Neural progenitor cell (in vitro differentiated cells): ENCODE measurements around the gene C1orf210. TPM values are rescaled to one million over a fixed set of nuclear protein-coding genes. Genes with fewer than 3 reads are reported as not detected.

ENCODE experiments used
- DNase-seq: peaks from one replicate; pipeline ENCODE4 v3.0.0-alpha.2; 2016; ENCODE audit warnings: low spot score
- H2AFZ ChIP-seq: fragments of 200-600 bp; sonication (generic); replicated peaks from 2 replicates; pipeline ENCODE4 v1.6.1; 2016; ENCODE audit warnings: antibody characterized with exemption
- H3F3A ChIP-seq: fragments of 200-600 bp; sonication (generic); 2 replicates; pipeline ENCODE4 v1.6.1; 2016; ENCODE audit warnings: antibody characterized with exemption, low read depth
- H3K27ac ChIP-seq: fragments of 200-600 bp; sonication (generic); 2 replicates; pipeline ENCODE4 v1.5.1; 2016; ENCODE audit warnings: mild to moderate bottlenecking
- H3K27me3 ChIP-seq: fragments of 200-600 bp; sonication (generic); 2 replicates; pipeline ENCODE4 v1.6.1; 2016; ENCODE audit warnings: mild to moderate bottlenecking, moderate library complexity
- H3K36me3 ChIP-seq: fragments of 200-600 bp; sonication (generic); 2 replicates; pipeline ENCODE4 v1.5.1; 2016
- H3K4me1 ChIP-seq: fragments of 200-600 bp; sonication (generic); 2 replicates; pipeline ENCODE4 v1.6.1; 2016; ENCODE audit warnings: mixed run types
- H3K4me2 ChIP-seq: fragments of 200-600 bp; sonication (generic); 2 replicates; pipeline ENCODE4 v1.6.1; 2016
- H3K4me3 ChIP-seq: fragments of 200-600 bp; sonication (generic); 2 replicates; pipeline ENCODE4 v1.5.1; 2016
- H3K79me2 ChIP-seq: fragments of 200-600 bp; sonication (generic); 2 replicates; pipeline ENCODE4 v1.6.1; 2016; ENCODE audit warnings: low read depth
- H3K9ac ChIP-seq: fragments of 200-600 bp; sonication (generic); 2 replicates; pipeline ENCODE4 v1.6.1; 2016
- H3K9me3 ChIP-seq: fragments of 200-600 bp; sonication (generic); 2 replicates; pipeline ENCODE4 v1.5.1; 2016; ENCODE audit warnings: low read depth
- H4K20me1 ChIP-seq: fragments of 200-600 bp; sonication (generic); 2 replicates; pipeline ENCODE4 v1.6.1; 2016; ENCODE audit warnings: low read depth
- H3K27ac Mint-ChIP-seq: 3 replicates; pipeline ENCODE4 v1.8.0; 2021; ENCODE audit warnings: mixed read lengths
- H3K27me3 Mint-ChIP-seq: 2 replicates; pipeline ENCODE4 v1.8.0; 2022; ENCODE audit warnings: low read depth, mild to moderate bottlenecking, inconsistent platforms, moderate library complexity, mixed read lengths; ENCODE audit not compliant: insufficient read depth
- H3K36me3 Mint-ChIP-seq: 3 replicates; pipeline ENCODE4 v1.8.0; 2021; ENCODE audit warnings: mixed read lengths
- H3K4me1 Mint-ChIP-seq: 3 replicates; pipeline ENCODE4 v1.8.0; 2021; ENCODE audit warnings: mixed read lengths
- H3K4me3 Mint-ChIP-seq: 3 replicates; pipeline ENCODE4 v1.8.0; 2021; ENCODE audit warnings: mild to moderate bottlenecking, moderate library complexity, mixed read lengths
- H3K9me3 Mint-ChIP-seq: 3 replicates; pipeline ENCODE4 v1.8.0; 2020; ENCODE audit warnings: mixed read lengths
- CTCF ChIP-seq: fragments of 200-600 bp; sonication (generic); IDR thresholded peaks from 2 replicates; pipeline ENCODE4 v1.5.1; 2017; ENCODE audit warnings: antibody characterized with exemption, mild to moderate bottlenecking
- EZH2 ChIP-seq: fragments of 200-600 bp; sonication (generic); IDR thresholded peaks from 2 replicates; pipeline ENCODE4 v1.6.1; 2017; ENCODE audit warnings: antibody characterized with exemption, mild to moderate bottlenecking, moderate library complexity
- EZH2phosphoT487 ChIP-seq: fragments of 200-600 bp; sonication (generic); IDR thresholded peaks from 2 replicates; pipeline ENCODE4 v1.6.1; 2017; ENCODE audit warnings: antibody characterized with exemption
- total RNA-seq: library from RNA; depleted of rRNA; stranded (reverse); fragments of >200 nt; gene quantifications from 2 replicates; pipeline ENCODE4 v1.2.3, GENCODE V29; 2015; ENCODE audit warnings: low replicate concordance

The C1orf210 gene
- total RNA-seq, 1 donor from 2014 or later = not detected

- DNase-seq = no peak
- Histone ChIP-seq H3K9me3 (no peaks in the 10 kb centered on the region), H3K4me2 (no peak overlapping the region), H3K79me2 (no peaks in the 10 kb centered on the region), H4K20me1 (no peaks in the 10 kb centered on the region), H3K9ac (no peak overlapping the region), H3K36me3 (no peaks in the 10 kb centered on the region), H3K27me3 (no peaks in the 10 kb centered on the region), H2AFZ (peak overlapping the region; percentile 63), H3K27ac (no peak overlapping the region), H3K4me1 (no peaks in the 10 kb centered on the region), H3F3A (no peaks in the 10 kb centered on the region), H3K4me3 (no peak overlapping the region)
- Mint-ChIP-seq H3K9me3 (peaks cover 24% of the 10 kb centered on the region), H3K4me3 (no peak overlapping the region), H3K4me1 (peaks cover 4% of the 10 kb centered on the region), H3K36me3 (no peaks in the 10 kb centered on the region), H3K27me3 (peaks cover 5% of the 10 kb centered on the region), H3K27ac (no peak overlapping the region)
- TF ChIP-seq EZH2phosphoT487 (no peak), CTCF (no peak), EZH2 (no peak)
These were observed 44.8 kb upstream of the C1orf210 start for GRCh38 chr1:43329995-43330751.

- H3K9me3 Mint-ChIP-seq = peaks cover 29% of the 10 kb centered on the region
- Histone ChIP-seq H3K36me3 (no peaks in the 10 kb centered on the region), H3K79me2 (no peaks in the 10 kb centered on the region), H3K27me3 (no peaks in the 10 kb centered on the region), H3K9me3 (no peaks in the 10 kb centered on the region), H3K27ac (no peak overlapping the region), H3K4me3 (no peak overlapping the region), H2AFZ (no peak overlapping the region), H3K4me2 (no peak overlapping the region), H3K9ac (no peak overlapping the region), H3K4me1 (no peaks in the 10 kb centered on the region), H4K20me1 (no peaks in the 10 kb centered on the region), H3F3A (no peaks in the 10 kb centered on the region)
- H3K4me3 Mint-ChIP-seq = no peak overlapping the region
- peaks cover 4% of the 10 kb centered on the region for H3K27me3 Mint-ChIP-seq
- no peak for DNase-seq
- H3K4me1 Mint-ChIP-seq = peaks cover 4% of the 10 kb centered on the region
- no peak overlapping the region for H3K27ac Mint-ChIP-seq
- no peaks in the 10 kb centered on the region for H3K36me3 Mint-ChIP-seq
- TF ChIP-seq CTCF (no peak), EZH2phosphoT487 (no peak), EZH2 (no peak)
These were observed 42.3 kb upstream of the C1orf210 start for GRCh38 chr1:43327549-43328292.

GRCh38 chr1:43325381-43325780 is 40.0 kb upstream of the C1orf210 start:
- no peaks in the 10 kb centered on the region for H3K4me1 ChIP-seq
- DNase-seq = no peak
- Mint-ChIP-seq H3K4me1 (no peaks in the 10 kb centered on the region), H3K9me3 (peaks cover 29% of the 10 kb centered on the region), H3K4me3 (no peak overlapping the region), H3K27ac (peak overlapping the region; percentile 77), H3K27me3 (peaks cover 7% of the 10 kb centered on the region), H3K36me3 (no peaks in the 10 kb centered on the region)
- H2AFZ ChIP-seq = no peak overlapping the region
- H3K9me3 ChIP-seq = no peaks in the 10 kb centered on the region
- no peak overlapping the region for H3K9ac ChIP-seq
- no peaks in the 10 kb centered on the region for H3K27me3 ChIP-seq
- no peak overlapping the region for H3K27ac ChIP-seq
- H3F3A ChIP-seq = no peaks in the 10 kb centered on the region
- H4K20me1 ChIP-seq = no peaks in the 10 kb centered on the region
- no peaks in the 10 kb centered on the region for H3K36me3 ChIP-seq
- TF ChIP-seq CTCF (no peak), EZH2 (no peak)
- H3K4me3 ChIP-seq = no peak overlapping the region
- no peaks in the 10 kb centered on the region for H3K79me2 ChIP-seq
- no peak overlapping the region for H3K4me2 ChIP-seq
